Nephron (organoid): Measurements from ENCODE around the gene DHRS7B.

Source experiments
- H3K27ac Mint-ChIP-seq, 3 experiments: 2 replicates each; pipeline ENCODE4 v1.8.0; 2020; ENCODE audit warnings: mixed read lengths in 3 of 3, mild to moderate bottlenecking in 2 of 3, moderate library complexity in 1 of 3
- H3K27me3 Mint-ChIP-seq: 2 replicates; pipeline ENCODE4 v1.8.0; 2021; ENCODE audit warnings: low read depth, mild to moderate bottlenecking, moderate library complexity, mixed read lengths
- H3K36me3 Mint-ChIP-seq: 2 replicates; pipeline ENCODE4 v1.8.0; 2020; ENCODE audit warnings: low read depth, mixed read lengths
- H3K4me1 Mint-ChIP-seq: 2 replicates; pipeline ENCODE4 v1.8.0; 2020; ENCODE audit warnings: mixed read lengths
- H3K4me3 Mint-ChIP-seq, 3 experiments: 2 replicates each; pipeline ENCODE4 v1.8.0; 2020; ENCODE audit warnings: mild to moderate bottlenecking in 3 of 3, mixed read lengths in 3 of 3, moderate library complexity in 2 of 3
- H3K9me3 Mint-ChIP-seq: 2 replicates; pipeline ENCODE4 v1.8.0; 2020; ENCODE audit warnings: mixed read lengths
- CTCF ChIP-seq, 3 experiments: fragments of 200-600 bp; sonication (generic); IDR thresholded peaks; one replicate each; pipeline ENCODE4 v1.5.0; 2021; ENCODE audit warnings: antibody characterized with exemption in 3 of 3; ENCODE audit not compliant: unreplicated experiment in 3 of 3

The DHRS7B gene

GRCh38 chr17:21193031-21193430, 66.3 kb downstream of the DHRS7B start:
- H3K4me3 Mint-ChIP-seq, result no peak overlapping the region
- H3K4me1 Mint-ChIP-seq, result peaks cover 47% of the 10 kb centered on the region
- TF ChIP-seq CTCF (IDR thresholded peaks at IDR 0.05; ENCODE audit: unreplicated experiment in 3 of 3), result no peak
- H3K36me3 Mint-ChIP-seq, result peaks cover 58% of the 10 kb centered on the region
- H3K27me3 Mint-ChIP-seq, result no peaks in the 10 kb centered on the region
- H3K9me3 Mint-ChIP-seq, result no peaks in the 10 kb centered on the region
- no peak overlapping the region for H3K27ac Mint-ChIP-seq

DNA sequence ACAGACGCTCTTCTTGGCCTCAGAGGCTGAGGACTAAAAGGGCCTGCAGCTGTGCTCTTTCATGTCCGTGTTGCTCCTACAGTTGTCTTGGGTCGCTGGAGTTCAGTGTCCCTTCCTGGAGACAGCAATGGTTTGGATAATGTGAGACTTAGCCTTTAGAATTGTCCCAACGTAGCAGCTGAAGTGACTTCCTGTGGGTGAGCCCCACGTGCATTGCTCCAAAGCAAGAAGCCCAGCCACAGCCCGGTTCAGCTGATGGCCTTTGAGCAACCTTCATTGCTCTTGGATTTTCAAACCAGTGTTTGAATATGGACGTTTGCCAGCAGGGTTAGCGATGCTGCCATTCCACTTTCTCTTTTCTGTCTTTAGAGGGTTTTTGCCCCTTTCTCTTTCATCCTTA, 67.5 kb downstream of the DHRS7B start:
- peak overlapping the region in 1 of 3 experiments; percentile 40 for H3K4me3 Mint-ChIP-seq
- H3K27ac Mint-ChIP-seq, result peak overlapping the region; percentile 42 to 74 (median 66)
- H3K9me3 Mint-ChIP-seq, result no peaks in the 10 kb centered on the region
- no peaks in the 10 kb centered on the region for H3K27me3 Mint-ChIP-seq
- peaks cover 56% of the 10 kb centered on the region for H3K4me1 Mint-ChIP-seq
- H3K36me3 Mint-ChIP-seq, result peaks cover 61% of the 10 kb centered on the region
- TF ChIP-seq CTCF (IDR thresholded peaks at IDR 0.05; ENCODE audit: unreplicated experiment in 3 of 3), result no peak

DNA sequence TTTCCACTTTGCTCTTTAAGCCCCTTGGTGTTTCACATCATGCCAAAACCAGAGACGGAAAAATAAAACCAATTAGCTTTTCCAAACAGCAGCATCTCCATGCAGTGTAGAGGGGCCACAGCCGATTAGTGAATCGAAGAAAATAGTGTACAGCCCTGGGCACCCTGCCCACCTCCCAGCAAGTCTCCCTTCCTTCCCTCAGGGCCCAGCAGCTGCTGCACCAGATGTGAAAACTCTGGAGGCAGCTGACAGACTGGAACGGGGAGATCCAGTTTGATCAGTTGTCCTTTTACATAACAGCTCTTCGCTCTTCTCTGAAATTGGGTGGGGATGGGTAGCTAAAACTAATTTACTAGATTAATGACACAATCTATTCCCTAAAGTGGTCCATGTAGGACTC, 67.9 kb downstream of the DHRS7B start:
- Mint-ChIP-seq H3K9me3 (no peaks in the 10 kb centered on the region), H3K4me1 (peaks cover 60% of the 10 kb centered on the region), H3K36me3 (peaks cover 61% of the 10 kb centered on the region), H3K27ac (peak overlapping the region; percentile 42 to 74 (median 66)), H3K27me3 (no peaks in the 10 kb centered on the region), H3K4me3 (peak overlapping the region in 1 of 3 experiments; percentile 3)
- no peak for TF ChIP-seq CTCF (IDR thresholded peaks at IDR 0.05; ENCODE audit: unreplicated experiment in 3 of 3)

GRCh38 chr17:21196126-21196525, 69.4 kb downstream of the DHRS7B start:
- no peak overlapping the region for H3K27ac Mint-ChIP-seq
- peaks cover 57% of the 10 kb centered on the region for H3K36me3 Mint-ChIP-seq
- H3K4me1 Mint-ChIP-seq, result peaks cover 64% of the 10 kb centered on the region
- H3K27me3 Mint-ChIP-seq, result no peaks in the 10 kb centered on the region
- H3K4me3 Mint-ChIP-seq, result no peak overlapping the region
- no peak for TF ChIP-seq CTCF (IDR thresholded peaks at IDR 0.05; ENCODE audit: unreplicated experiment in 3 of 3)
- no peaks in the 10 kb centered on the region for H3K9me3 Mint-ChIP-seq

DNA sequence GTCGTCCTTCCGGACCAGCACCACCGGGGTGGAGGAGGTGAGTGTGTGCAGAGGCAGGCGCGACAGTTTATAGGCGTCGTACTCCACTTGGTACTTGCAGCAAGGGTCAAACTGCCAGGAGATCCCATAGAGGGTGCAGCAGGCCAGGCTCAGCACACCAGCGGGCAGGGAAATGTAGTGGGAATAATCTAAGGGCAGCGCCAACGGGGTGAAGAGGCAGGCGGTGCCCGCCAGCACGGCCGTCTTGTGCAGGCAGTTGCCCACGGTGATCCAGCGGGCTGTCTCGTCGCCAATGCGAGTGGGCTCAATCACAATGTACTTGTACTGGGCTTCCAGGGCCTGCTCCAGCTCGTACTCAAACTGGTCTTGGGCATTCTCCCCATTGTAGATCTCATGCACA, 71.6 kb downstream of the DHRS7B start:
- H3K4me1 Mint-ChIP-seq, result peaks cover 52% of the 10 kb centered on the region
- TF ChIP-seq CTCF (IDR thresholded peaks at IDR 0.05; ENCODE audit: unreplicated experiment in 3 of 3), result no peak
- H3K27me3 Mint-ChIP-seq, result no peaks in the 10 kb centered on the region
- H3K4me3 Mint-ChIP-seq, result no peak overlapping the region
- peaks cover 44% of the 10 kb centered on the region for H3K36me3 Mint-ChIP-seq
- H3K27ac Mint-ChIP-seq, result peak overlapping the region in 1 of 3 experiments; percentile 40
- no peaks in the 10 kb centered on the region for H3K9me3 Mint-ChIP-seq

DNA sequence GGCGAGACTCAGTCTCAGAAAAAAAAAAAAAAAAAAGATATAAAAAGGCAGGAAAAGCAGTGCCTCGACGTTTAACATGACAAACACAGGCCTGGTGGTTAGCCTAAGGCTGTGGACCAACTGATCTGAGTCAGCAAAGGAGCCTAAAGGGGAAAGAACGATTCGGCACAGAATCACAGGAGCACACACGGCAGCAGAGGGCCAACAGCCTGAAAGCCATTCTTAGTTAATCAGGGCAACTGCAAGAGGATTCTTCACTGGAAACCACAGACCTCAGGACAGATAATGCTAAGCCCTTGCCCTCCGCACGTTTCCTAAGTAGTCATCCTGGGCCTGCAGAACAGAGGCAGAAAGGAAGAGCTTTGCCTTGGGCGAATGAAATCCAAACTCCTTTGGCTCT, 72.5 kb downstream of the DHRS7B start:
- Mint-ChIP-seq H3K36me3 (peaks cover 39% of the 10 kb centered on the region), H3K27ac (no peak overlapping the region), H3K4me1 (peaks cover 47% of the 10 kb centered on the region), H3K4me3 (no peak overlapping the region), H3K9me3 (no peaks in the 10 kb centered on the region), H3K27me3 (no peaks in the 10 kb centered on the region)
- TF ChIP-seq CTCF (IDR thresholded peaks at IDR 0.05; ENCODE audit: unreplicated experiment in 3 of 3), result no peak
